GM12873 (cell line): Measurements from ENCODE around the gene SGCD.

ENCODE experiments used
- TF ChIP-seq, protein P1 (sequence below): IDR thresholded peaks from 2 replicates; pipeline ENCODE4 v1.5.1; 2012; ENCODE audit warnings: low read depth, mild to moderate bottlenecking, moderate library complexity, low read length, control low read depth; ENCODE audit not compliant: insufficient read depth; ENCODE audit errors: missing control alignments

The SGCD gene

DNA sequence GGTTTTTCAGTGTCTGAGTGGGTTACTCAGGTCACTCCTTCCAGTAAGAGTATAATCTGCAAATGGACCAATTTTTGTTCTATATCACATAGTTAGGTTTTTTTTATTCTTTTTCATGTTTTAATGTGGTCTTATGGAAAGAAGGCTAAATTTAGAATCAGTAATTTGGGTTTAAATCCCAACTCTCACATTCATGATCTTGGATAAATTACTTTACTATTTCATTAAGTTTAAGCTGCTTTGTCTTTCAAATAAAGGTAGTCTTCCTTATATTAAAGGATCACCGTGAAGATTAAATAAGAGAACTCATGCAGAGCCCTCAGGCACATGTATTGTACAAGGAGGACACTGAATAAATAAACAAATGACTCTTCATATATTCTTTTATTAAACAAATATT, 234.7 kb downstream of the SGCD start:
- TF ChIP-seq, protein P1, sequence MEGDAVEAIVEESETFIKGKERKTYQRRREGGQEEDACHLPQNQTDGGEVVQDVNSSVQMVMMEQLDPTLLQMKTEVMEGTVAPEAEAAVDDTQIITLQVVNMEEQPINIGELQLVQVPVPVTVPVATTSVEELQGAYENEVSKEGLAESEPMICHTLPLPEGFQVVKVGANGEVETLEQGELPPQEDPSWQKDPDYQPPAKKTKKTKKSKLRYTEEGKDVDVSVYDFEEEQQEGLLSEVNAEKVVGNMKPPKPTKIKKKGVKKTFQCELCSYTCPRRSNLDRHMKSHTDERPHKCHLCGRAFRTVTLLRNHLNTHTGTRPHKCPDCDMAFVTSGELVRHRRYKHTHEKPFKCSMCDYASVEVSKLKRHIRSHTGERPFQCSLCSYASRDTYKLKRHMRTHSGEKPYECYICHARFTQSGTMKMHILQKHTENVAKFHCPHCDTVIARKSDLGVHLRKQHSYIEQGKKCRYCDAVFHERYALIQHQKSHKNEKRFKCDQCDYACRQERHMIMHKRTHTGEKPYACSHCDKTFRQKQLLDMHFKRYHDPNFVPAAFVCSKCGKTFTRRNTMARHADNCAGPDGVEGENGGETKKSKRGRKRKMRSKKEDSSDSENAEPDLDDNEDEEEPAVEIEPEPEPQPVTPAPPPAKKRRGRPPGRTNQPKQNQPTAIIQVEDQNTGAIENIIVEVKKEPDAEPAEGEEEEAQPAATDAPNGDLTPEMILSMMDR, result no peak

DNA sequence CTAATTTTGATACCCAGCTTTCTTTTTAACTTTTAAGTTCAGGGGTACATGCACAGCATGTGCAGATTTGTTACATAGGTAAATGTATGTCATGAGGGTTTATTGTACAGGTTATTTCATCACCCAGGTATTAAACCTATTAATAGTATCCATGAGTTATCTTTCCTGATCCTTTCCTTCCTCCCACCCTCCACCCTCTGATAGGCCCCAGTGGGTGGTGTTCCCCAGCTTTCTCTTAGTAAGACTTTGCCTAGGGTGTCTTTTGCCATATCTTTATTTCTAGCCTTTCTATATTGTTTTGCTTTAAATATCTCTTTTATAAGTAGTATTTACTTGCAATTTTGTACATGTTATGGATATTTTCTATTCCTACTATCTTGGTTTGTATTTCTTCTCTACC, 243.7 kb downstream of the SGCD start:
- TF ChIP-seq, protein P1, result no peak

DNA sequence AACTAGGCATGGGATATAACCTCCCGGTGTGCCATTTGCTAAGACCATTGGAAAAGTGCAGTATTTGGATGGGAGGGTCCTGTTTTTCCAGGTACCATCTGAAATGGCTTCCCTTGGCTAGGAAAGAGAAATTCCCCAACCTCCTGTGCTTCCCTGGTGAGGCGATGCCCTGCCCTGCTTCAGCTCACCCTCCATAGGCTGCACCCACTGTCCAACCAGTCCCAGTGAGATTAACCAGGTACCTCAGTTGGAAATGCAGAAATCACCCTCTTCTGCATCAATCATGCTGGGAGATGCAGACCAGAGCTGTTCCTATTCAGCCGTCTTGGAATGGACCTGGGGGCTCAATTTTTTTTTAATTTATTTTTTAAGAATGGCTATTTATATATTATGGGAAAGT, 254.8 kb downstream of the SGCD start:
- TF ChIP-seq, protein P1, result no peak

DNA sequence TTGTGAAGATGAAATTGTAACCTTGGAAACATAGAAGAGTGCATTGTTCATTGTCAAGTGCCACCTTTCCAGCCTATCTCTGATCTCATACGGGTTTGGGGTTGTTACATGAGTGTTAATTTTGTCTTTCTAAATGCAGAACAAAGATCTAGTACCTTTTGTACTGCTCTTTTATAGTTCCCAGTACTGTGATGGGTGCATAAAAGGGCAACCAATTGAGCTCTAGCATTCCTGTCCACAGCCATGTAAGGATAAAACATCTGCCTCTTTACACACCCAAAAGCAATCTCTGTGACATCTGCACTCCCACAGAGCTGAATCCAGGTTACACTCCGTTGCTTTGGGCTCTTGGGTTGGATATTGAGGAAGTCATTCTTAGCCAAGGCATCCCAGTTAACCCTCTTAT, 255.2 kb downstream of the SGCD start:
- TF ChIP-seq, protein P1, result no peak

DNA sequence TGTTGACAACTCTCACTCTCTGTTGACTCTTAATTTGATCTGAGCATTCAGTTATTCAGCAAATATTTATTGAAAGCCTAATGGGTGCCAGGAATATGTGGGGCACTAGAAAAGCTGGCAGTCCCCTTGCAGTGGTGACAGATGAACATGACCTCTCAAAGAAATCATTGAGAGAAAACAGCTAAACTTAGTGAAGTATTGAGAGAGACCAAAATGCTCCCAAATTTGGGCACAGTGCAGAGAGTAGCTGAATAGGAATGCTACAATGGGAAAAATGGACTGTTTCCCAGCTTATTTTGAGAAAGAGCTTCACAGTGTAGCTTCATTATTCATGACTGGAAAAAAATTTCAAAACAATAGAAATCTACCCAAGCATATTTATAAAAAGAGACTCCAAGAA, 257.9 kb downstream of the SGCD start:
- TF ChIP-seq, protein P1, result no peak

DNA sequence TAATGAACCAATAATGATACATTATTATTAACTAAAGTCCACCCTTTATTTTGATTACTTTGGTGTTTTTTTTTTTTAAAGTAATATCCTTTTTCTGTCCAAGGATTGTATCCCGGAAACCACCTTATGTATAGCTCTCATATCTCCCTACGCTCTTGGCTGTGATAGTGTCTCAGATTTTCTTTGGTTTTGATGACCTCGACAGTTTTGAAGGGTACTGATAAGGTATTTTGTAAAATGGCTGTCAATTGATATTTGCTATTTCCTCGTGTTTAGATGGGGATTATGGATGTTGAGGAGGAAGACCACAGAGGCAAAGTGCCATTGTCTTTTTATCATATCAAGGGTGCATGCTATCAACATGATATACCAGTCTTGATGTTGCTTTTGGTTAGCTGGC, 259.0 kb downstream of the SGCD start:
- TF ChIP-seq, protein P1, result no peak

DNA sequence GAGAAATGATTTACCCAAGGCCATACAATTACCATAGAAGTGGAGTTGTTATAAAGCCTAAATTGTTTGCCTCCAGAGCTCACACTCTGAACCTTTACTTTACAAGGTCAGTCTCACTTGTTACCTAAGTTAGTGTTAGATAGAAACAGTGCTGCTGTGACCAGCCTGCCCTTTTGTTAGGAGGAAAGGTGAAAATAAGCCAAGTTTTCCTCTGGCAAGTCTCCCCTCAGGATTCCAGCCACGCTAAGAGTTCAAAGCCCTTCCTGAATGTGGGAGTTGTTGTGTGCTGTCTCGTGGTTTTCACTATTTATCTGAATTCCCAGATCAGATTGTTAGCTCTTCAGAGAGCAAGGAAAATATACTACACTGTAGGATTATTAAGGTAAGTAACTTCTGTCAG, 260.0 kb downstream of the SGCD start:
- TF ChIP-seq, protein P1, result no peak
